Measurements from ENCODE around the gene DPP4.

The DPP4 gene

GRCh38 chr2:162073888-162074631 lies at the start of gene DPP4:
TSS of gene DPP4 (minus strand) at chr2:162074215. CDS start at chr2:162073981, 234 bp downstream.
- no peak for TF ChIP-seq POLR2A (IDR thresholded peaks at IDR 0.05; ENCODE audit: low read depth, low read length)
- FAIRE-seq, result no peak
- no peak for DNase-seq (ENCODE audit: insufficient read length, low spot score)

- FAIRE-seq (peak; percentile 65), DNase-seq (ENCODE audit: insufficient read length, low spot score) (no peak)
- no peak for TF ChIP-seq POLR2A (IDR thresholded peaks at IDR 0.05; ENCODE audit: low read depth, low read length)
These were observed 44.4 kb upstream of the DPP4 start for GRCh38 chr2:162118166-162119031.

GRCh38 chr2:162116352-162116751 lies 42.3 kb upstream of the DPP4 start:
- FAIRE-seq, result no peak
- DNase-seq (ENCODE audit: insufficient read length, low spot score), result no peak
- TF ChIP-seq POLR2A (IDR thresholded peaks at IDR 0.05; ENCODE audit: low read depth, low read length), result no peak

GRCh38 chr2:162115076-162115475 lies 41.1 kb upstream of the DPP4 start:
- no peak for TF ChIP-seq POLR2A (IDR thresholded peaks at IDR 0.05; ENCODE audit: low read depth, low read length)
- FAIRE-seq (no peak), DNase-seq (ENCODE audit: insufficient read length, low spot score) (no peak)

- DNase-seq (ENCODE audit: insufficient read length, low spot score) (no peak), FAIRE-seq (no peak)
- no peak for TF ChIP-seq POLR2A (IDR thresholded peaks at IDR 0.05; ENCODE audit: low read depth, low read length)
These were observed 40.3 kb upstream of the DPP4 start for GRCh38 chr2:162114271-162114670.

- no peak for DNase-seq (ENCODE audit: insufficient read length, low spot score)
- TF ChIP-seq POLR2A (IDR thresholded peaks at IDR 0.05; ENCODE audit: low read depth, low read length), result no peak
- no peak for FAIRE-seq
These were observed 39.8 kb upstream of the DPP4 start for GRCh38 chr2:162113776-162114168.

- FAIRE-seq (no peak), DNase-seq (ENCODE audit: insufficient read length, low spot score) (no peak)
- TF ChIP-seq POLR2A (IDR thresholded peaks at IDR 0.05; ENCODE audit: low read depth, low read length), result no peak
These were observed 39.2 kb upstream of the DPP4 start for GRCh38 chr2:162113088-162113775.

- FAIRE-seq, result no peak
- no peak for TF ChIP-seq POLR2A (IDR thresholded peaks at IDR 0.05; ENCODE audit: low read depth, low read length)
- DNase-seq (ENCODE audit: insufficient read length, low spot score), result no peak
These were observed 38.2 kb upstream of the DPP4 start for GRCh38 chr2:162111958-162112850.

- TF ChIP-seq POLR2A (IDR thresholded peaks at IDR 0.05; ENCODE audit: low read depth, low read length), result no peak
- FAIRE-seq, result no peak
- no peak for DNase-seq (ENCODE audit: insufficient read length, low spot score)
These were observed 33.4 kb upstream of the DPP4 start for GRCh38 chr2:162107361-162107901.

- no peak for FAIRE-seq
- no peak for TF ChIP-seq POLR2A (IDR thresholded peaks at IDR 0.05; ENCODE audit: low read depth, low read length)
These were observed 32.7 kb upstream of the DPP4 start for GRCh38 chr2:162106746-162107145.

GRCh38 chr2:162106146-162106551 lies 32.1 kb upstream of the DPP4 start:
- TF ChIP-seq POLR2A (IDR thresholded peaks at IDR 0.05; ENCODE audit: low read depth, low read length), result no peak
- FAIRE-seq, result no peak
- DNase-seq (ENCODE audit: insufficient read length, low spot score), result no peak

More at GRCh38 chr2:162106746-162107145, 32.7 kb upstream of the DPP4 start:
- DNase-seq (ENCODE audit: insufficient read length, low spot score), result no peak

- DNase-seq (ENCODE audit: insufficient read length, low spot score) (no peak), FAIRE-seq (no peak)
- no peak for TF ChIP-seq POLR2A (IDR thresholded peaks at IDR 0.05; ENCODE audit: low read depth, low read length)
These were observed 29.5 kb upstream of the DPP4 start for GRCh38 chr2:162103443-162104009.

- FAIRE-seq, result no peak
- no peak for DNase-seq (ENCODE audit: insufficient read length, low spot score)
- TF ChIP-seq POLR2A (IDR thresholded peaks at IDR 0.05; ENCODE audit: low read depth, low read length), result no peak
These were observed 26.6 kb upstream of the DPP4 start for GRCh38 chr2:162100579-162100978.

Measured in H54 (cell line).